ENCODE measurements around the gene FBXL7.

GRCh38 chr5:15791859-15792258, 291.9 kb downstream of the FBXL7 start:
- no peak for TF ChIP-seq CTCF (IDR thresholded peaks at IDR 0.05)
- TF ChIP-seq POLR2A (IDR thresholded peaks at IDR 0.05) = no peak
